SK-N-SH (cell line): Measurements from ENCODE around the gene PDE4B. TPM values are rescaled to one million over a fixed set of nuclear protein-coding genes. Genes with fewer than 3 reads are reported as not detected.

Source experiments
- CTCF ChIA-PET: fragments of 300-600, 350-600 bp; formaldehyde crosslinking; extraction: SDS; loops from one replicate; lab custom pipeline; 2021; lab: Yijun Ruan, JAX
- POLR2A ChIA-PET: fragments of 350-600 bp; sonication (Branson Sonifier 250); formaldehyde crosslinking; extraction: SDS; loops from one replicate; lab custom pipeline; 2020; ENCODE audit warnings: antibody characterized with exemption, inconsistent platforms; lab: Yijun Ruan, JAX
- DNase-seq: peaks from one replicate; pipeline ENCODE4 v3.0.0; 2012
- H2AFZ ChIP-seq: fragments of 200-600 bp; sonication (generic); 2 replicates; pipeline ENCODE4 v1.8.1; 2016; ENCODE audit warnings: antibody characterized with exemption, mild to moderate bottlenecking, low read depth
- H3F3A ChIP-seq: fragments of 200-600 bp; sonication (generic); replicated peaks from 2 replicates; pipeline ENCODE3; 2016; ENCODE audit warnings: antibody characterized with exemption, mild to moderate bottlenecking; ENCODE audit not compliant: insufficient read depth
- H3K27ac ChIP-seq, 2 experiments: fragments of 200-500 bp in 1 of 2; fragments of 200-600 bp in 1 of 2; sonication (Bioruptor generic) in 1 of 2; sonication (generic), shearing (Covaris generic) in 1 of 2; 2 replicates each; pipeline versions ENCODE4 v1.5.1 to v1.6.1; 2014 to 2016; ENCODE audit warnings: low read depth in 2 of 2, inconsistent platforms in 1 of 2, low read length in 1 of 2, mild to moderate bottlenecking in 1 of 2, mixed read lengths in 1 of 2
- H3K27me3 ChIP-seq: fragments of 200-600 bp; sonication (generic), shearing (Covaris generic); 2 replicates; pipeline ENCODE4 v1.6.1; 2016; ENCODE audit warnings: mixed run types; ENCODE audit not compliant: insufficient read depth
- H3K36me3 ChIP-seq, 2 experiments: fragments of 200-500 bp in 1 of 2; fragments of 200-600 bp in 1 of 2; sonication (Bioruptor generic) in 1 of 2; sonication (generic) in 1 of 2; replicated peaks in 1 of 2; 2 replicates each; pipeline versions ENCODE3 to v1.5.1; 2014 to 2016; ENCODE audit warnings: low read length in 1 of 2, mild to moderate bottlenecking in 1 of 2; ENCODE audit not compliant: insufficient read depth in 2 of 2, control insufficient read depth in 1 of 2
- H3K4me1 ChIP-seq, 2 experiments: fragments of 200-500 bp in 1 of 2; fragments of 200-600 bp in 1 of 2; sonication (Bioruptor generic) in 1 of 2; sonication (generic), shearing (Covaris generic) in 1 of 2; 2 replicates each; pipeline versions ENCODE4 v1.5.1 to v1.6.1; 2014 to 2016; ENCODE audit warnings: low read depth in 1 of 2, low read length in 1 of 2, mixed run types in 1 of 2; ENCODE audit not compliant: insufficient read depth in 2 of 2, control insufficient read depth in 1 of 2
- H3K4me2 ChIP-seq: fragments of 200-600 bp; sonication (generic), shearing (Covaris generic); 2 replicates; pipeline ENCODE4 v1.6.1; 2017; ENCODE audit warnings: mixed run types
- H3K4me3 ChIP-seq, 2 experiments: fragments of 200-500 bp in 1 of 2; fragments of 200-600 bp in 1 of 2; sonication (Bioruptor generic) in 1 of 2; sonication (generic), shearing (Covaris generic) in 1 of 2; 2 replicates each; pipeline versions ENCODE4 v1.5.1 to v1.8.1; 2014 to 2016; ENCODE audit warnings: low read depth in 2 of 2, inconsistent platforms in 1 of 2, low read length in 1 of 2, mild to moderate bottlenecking in 1 of 2, mixed read lengths in 1 of 2, moderate library complexity in 1 of 2
- H3K79me2 ChIP-seq: fragments of 200-600 bp; sonication (generic); 2 replicates; pipeline ENCODE4 v1.8.1; 2017; ENCODE audit warnings: mild to moderate bottlenecking; ENCODE audit not compliant: insufficient read depth
- H3K9ac ChIP-seq: fragments of 200-600 bp; sonication (generic); 2 replicates; pipeline ENCODE4 v1.6.1; 2017; ENCODE audit warnings: mixed run types
- H3K9me2 ChIP-seq: fragments of 200-600 bp; sonication (generic); 2 replicates; pipeline ENCODE4 v1.6.1; 2017; ENCODE audit warnings: mixed run types
- H3K9me3 ChIP-seq: fragments of 200-600 bp; sonication (generic); 2 replicates; pipeline ENCODE4 v1.6.1; 2017; ENCODE audit warnings: mixed run types, mild to moderate bottlenecking, moderate library complexity
- H4K20me1 ChIP-seq: fragments of 200-600 bp; sonication (generic); 2 replicates; pipeline ENCODE4 v1.6.1; 2017; ENCODE audit warnings: mild to moderate bottlenecking, mixed run types; ENCODE audit not compliant: insufficient read depth
- CHD2 ChIP-seq: fragments of 150-350 bp; IDR thresholded peaks from 2 replicates; pipeline ENCODE4 v1.6.1; 2018; ENCODE audit warnings: low read length; ENCODE audit not compliant: partially characterized antibody
- ELF1 ChIP-seq: IDR thresholded peaks from 2 replicates; pipeline ENCODE4 v1.4.0; 2012
- EZH2phosphoT487 ChIP-seq: fragments of 200-600 bp; sonication (generic); IDR thresholded peaks from 2 replicates; pipeline ENCODE4 v1.6.1; 2017; ENCODE audit warnings: low read depth, mixed run types, mild to moderate bottlenecking, antibody characterized with exemption, moderate library complexity, borderline replicate concordance
- FOSL2 ChIP-seq: IDR thresholded peaks from 2 replicates; pipeline ENCODE4 v1.4.0; 2012; ENCODE audit warnings: low read depth, mild to moderate bottlenecking, moderate library complexity, borderline replicate concordance
- FOXJ3 ChIP-seq: sonication (generic); formaldehyde crosslinking; IDR thresholded peaks from 2 replicates; pipeline ENCODE4 v1.5.1; 2020; ENCODE audit warnings: mild to moderate bottlenecking, missing genetic modification reagents
- FOXM1 ChIP-seq: IDR thresholded peaks from 2 replicates; pipeline ENCODE4 v1.4.0; 2012; ENCODE audit warnings: low read depth, mild to moderate bottlenecking
- GABPA ChIP-seq: IDR thresholded peaks from 2 replicates; pipeline ENCODE4 v1.4.0; 2012; ENCODE audit warnings: low read depth, mild to moderate bottlenecking
- GATA2 ChIP-seq: sonication (generic); formaldehyde crosslinking; IDR thresholded peaks from 2 replicates; pipeline ENCODE4 v1.5.0; 2020; ENCODE audit warnings: mild to moderate bottlenecking, missing genetic modification reagents
- IRF3 ChIP-seq: fragments of 150-350 bp; IDR thresholded peaks from 2 replicates; pipeline ENCODE4 v1.6.1; 2016; ENCODE audit warnings: mild to moderate bottlenecking, low read depth, low read length
- JUND ChIP-seq: IDR thresholded peaks from 2 replicates; pipeline ENCODE4 v1.4.0; 2012
- MAX ChIP-seq: IDR thresholded peaks from 2 replicates; pipeline ENCODE4 v1.4.0; 2012; ENCODE audit warnings: low read depth
- MXI1 ChIP-seq: IDR thresholded peaks from 2 replicates; pipeline ENCODE4 v1.6.1; 2012; ENCODE audit warnings: mild to moderate bottlenecking, low read depth, low read length, improper control_type of control experiment
- NFIC ChIP-seq: IDR thresholded peaks from 2 replicates; pipeline ENCODE4 v1.4.0; 2012; ENCODE audit warnings: borderline replicate concordance
- NRF1 ChIP-seq: IDR thresholded peaks from 2 replicates; pipeline ENCODE4 v1.6.1; 2012; ENCODE audit warnings: low read depth, mild to moderate bottlenecking, low read length
- POLR2AphosphoS5 ChIP-seq: IDR thresholded peaks from 2 replicates; pipeline ENCODE4 v1.6.1; 2012; ENCODE audit warnings: low read depth, low read length
- RAD21 ChIP-seq: IDR thresholded peaks from 2 replicates; pipeline ENCODE4 v1.6.1; 2012; ENCODE audit warnings: mild to moderate bottlenecking, low read length
- RCOR1 ChIP-seq: fragments of 150-350 bp; IDR thresholded peaks from 2 replicates; pipeline ENCODE4 v1.6.1; 2017; ENCODE audit warnings: antibody characterized with exemption, low read length
- REST ChIP-seq: IDR thresholded peaks from 2 replicates; pipeline ENCODE4 v1.6.1; 2012; ENCODE audit warnings: mild to moderate bottlenecking, low read depth, low read length, moderate library complexity
- RFX5 ChIP-seq: IDR thresholded peaks from 2 replicates; pipeline ENCODE4 v1.6.1; 2012; ENCODE audit warnings: mild to moderate bottlenecking, improper control_type of control experiment, low read length
- SIN3A ChIP-seq: IDR thresholded peaks from 2 replicates; pipeline ENCODE4 v1.6.1; 2012; ENCODE audit warnings: low read depth, mild to moderate bottlenecking, low read length, moderate library complexity, borderline replicate concordance
- SMC3 ChIP-seq: IDR thresholded peaks from 2 replicates; pipeline ENCODE4 v1.6.1; 2012; ENCODE audit warnings: low read depth, low read length, improper control_type of control experiment
- TCF12 ChIP-seq: IDR thresholded peaks from 2 replicates; pipeline ENCODE4 v1.4.0; 2012
- TEAD4 ChIP-seq: IDR thresholded peaks from 2 replicates; pipeline ENCODE4 v1.4.0; 2012; ENCODE audit warnings: mild to moderate bottlenecking, borderline replicate concordance; ENCODE audit not compliant: insufficient read depth
- USF1 ChIP-seq: IDR thresholded peaks from 2 replicates; pipeline ENCODE4 v1.4.0; 2012; ENCODE audit warnings: low read depth, borderline replicate concordance
- USF2 ChIP-seq: fragments of 150-350 bp; IDR thresholded peaks from 2 replicates; pipeline ENCODE4 v1.6.1; 2017; ENCODE audit warnings: antibody characterized with exemption, low read length, low read depth, borderline replicate concordance
- YY1 ChIP-seq: IDR thresholded peaks from 2 replicates; pipeline ENCODE4 v1.4.0; 2012; ENCODE audit warnings: low read depth, mild to moderate bottlenecking
- ZBTB33 ChIP-seq: IDR thresholded peaks from 2 replicates; pipeline ENCODE4 v1.4.0; 2012; ENCODE audit warnings: low read depth, borderline replicate concordance
- WGBS: methylation state at CpG from one replicate; pipeline ENCODE4 v1.1.6; 2017; ENCODE audit warnings: low lambda C conversion rate; 5-methylcytosine and 5-hydroxymethylcytosine counted together
- polyA plus RNA-seq, 3 experiments: library from polyadenylated mRNA; depleted of rRNA; stranded (reverse); fragments of >200 nt; gene quantifications; 2 replicates each; pipeline ENCODE4 v1.2.3, GENCODE V29; 2012

Gene PDE4B
- polyA plus RNA-seq, 1 of the 3 experiments (the other 2 are of a cell fraction) = 1.9 TPM

- peaks cover 3 to 18% of the 10 kb centered on the region in 2 experiments for H3K4me1 ChIP-seq
- H3K27ac ChIP-seq = peak overlapping the region in 1 of 2 experiments; percentile 75; a peak in 2 of 4 replicates
- no peaks in the 10 kb centered on the region for H3K9me3 ChIP-seq
- no peak for DNase-seq
- H3K27me3 ChIP-seq = no peaks in the 10 kb centered on the region
- CTCF ChIA-PET = no interaction called here
- H3K79me2 ChIP-seq = no peaks in the 10 kb centered on the region
- no peaks in the 10 kb centered on the region for H4K20me1 ChIP-seq
- H3K9me2 ChIP-seq = no peaks in the 10 kb centered on the region
- peak overlapping the region; percentile 52 for H3K4me2 ChIP-seq
- no peak overlapping the region for H3K4me3 ChIP-seq
- no peak overlapping the region; the same call in 1 of the 2 replicates for H3K9ac ChIP-seq
- peaks cover 44% of the 10 kb centered on the region for H3F3A ChIP-seq
- 0 out of 2 replicates have a peak overlapping the region, but pooled peaks have one; percentile 25 for H2AFZ ChIP-seq
- H3K36me3 ChIP-seq = peaks cover 5 to 17% of the 10 kb centered on the region in 2 experiments
- WGBS = 33% methylated on average over 2 of the region's 2 CpGs
- POLR2A ChIA-PET = no interaction called here
- no peak for TF ChIP-seq RAD21
- no peak for TF ChIP-seq GABPA
- TF ChIP-seq ELF1 = no peak
- TF ChIP-seq EZH2phosphoT487 = no peak
- no peak for TF ChIP-seq MXI1
- TF ChIP-seq IRF3 = no peak
- TF ChIP-seq FOXJ3 = no peak
- TF ChIP-seq FOXM1 = peak; percentile 49; the same call in 1 of the 2 replicates
- peak; percentile 88 for TF ChIP-seq JUND
- peak; percentile 76; the same call in 1 of the 2 replicates for TF ChIP-seq POLR2AphosphoS5
- no peak for TF ChIP-seq CHD2
- TF ChIP-seq SMC3 = no peak
- TF ChIP-seq USF2 = no peak
- no peak for TF ChIP-seq SIN3A
- no peak for TF ChIP-seq YY1
- TF ChIP-seq GATA2 (CRISPR knock-in tag) = no peak
- peak; percentile 90 for TF ChIP-seq NFIC
- TF ChIP-seq ZBTB33 = no peak
- TF ChIP-seq RCOR1 = no peak
- TF ChIP-seq RFX5 = no peak
- peak; percentile 85 for TF ChIP-seq TCF12
- TF ChIP-seq USF1 = no peak
- TF ChIP-seq REST = no peak
- TF ChIP-seq NRF1 = no peak
- peak; percentile 82 for TF ChIP-seq TEAD4
- peak; percentile 90 for TF ChIP-seq FOSL2
- peak; percentile 60 for TF ChIP-seq MAX
These were observed 581.9 kb downstream of the PDE4B start for GRCh38 chr1:66374561-66375111.
